Measurements from ENCODE around the gene ZNF543. TPM values are rescaled to one million over a fixed set of nuclear protein-coding genes. Genes with fewer than 3 reads are reported as not detected.

The ZNF543 gene
- polyA plus RNA-seq, 1 donor = 7.0 TPM

DNA sequence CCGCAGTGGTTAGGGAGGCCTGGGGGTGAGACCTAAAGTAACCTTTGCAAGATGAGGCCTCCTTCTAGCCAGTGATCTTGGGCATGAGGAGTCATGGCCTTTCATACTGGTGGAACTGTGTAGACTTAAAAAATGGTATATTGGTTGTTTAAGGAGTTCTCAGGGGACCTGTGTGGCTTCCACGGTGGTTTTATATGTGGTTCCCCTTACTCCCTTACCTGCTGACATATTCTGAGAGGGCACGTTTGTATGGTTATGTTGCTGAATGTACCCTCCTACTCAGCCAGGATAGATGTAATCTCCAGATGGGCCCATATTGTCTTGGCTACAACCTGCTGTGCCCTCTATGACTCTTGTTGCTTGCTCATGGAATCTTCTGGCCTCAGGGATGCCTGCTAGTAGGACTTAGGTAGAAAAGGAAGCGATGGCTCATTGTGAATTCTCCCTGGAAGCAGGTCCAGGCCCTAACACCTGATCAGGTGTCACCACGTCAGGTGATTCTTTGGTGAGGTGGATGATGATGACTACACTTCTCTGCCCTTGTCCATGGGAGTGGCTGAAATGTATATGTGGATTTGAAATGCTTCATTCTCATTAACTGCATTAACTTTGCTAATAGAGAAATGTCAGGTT, 38.1 kb upstream of the ZNF543 start:
- Histone ChIP-seq H3K27ac (ENCODE audit: low read length) (peak overlapping the region; percentile 9), H3K9me3 (ENCODE audit: control insufficient read depth, low read depth, low read length) (no peaks in the 10 kb centered on the region), H3K4me3 (ENCODE audit: low read length) (peak overlapping the region; percentile 0), H3K27me3 (ENCODE audit: control insufficient read depth, insufficient read depth, low read length) (no peaks in the 10 kb centered on the region), H3K4me1 (ENCODE audit: control insufficient read depth, insufficient read depth, low read length) (peaks cover 13% of the 10 kb centered on the region), H3K36me3 (ENCODE audit: control insufficient read depth, insufficient read depth, low read length) (peaks cover 36% of the 10 kb centered on the region)
- peak; percentile 43 to 55 for DNase-seq
- WGBS (ENCODE audit: insufficient coverage, low lambda C conversion rate) = no CpG with 5 or more reads among the region's 5 CpGs

DNA sequence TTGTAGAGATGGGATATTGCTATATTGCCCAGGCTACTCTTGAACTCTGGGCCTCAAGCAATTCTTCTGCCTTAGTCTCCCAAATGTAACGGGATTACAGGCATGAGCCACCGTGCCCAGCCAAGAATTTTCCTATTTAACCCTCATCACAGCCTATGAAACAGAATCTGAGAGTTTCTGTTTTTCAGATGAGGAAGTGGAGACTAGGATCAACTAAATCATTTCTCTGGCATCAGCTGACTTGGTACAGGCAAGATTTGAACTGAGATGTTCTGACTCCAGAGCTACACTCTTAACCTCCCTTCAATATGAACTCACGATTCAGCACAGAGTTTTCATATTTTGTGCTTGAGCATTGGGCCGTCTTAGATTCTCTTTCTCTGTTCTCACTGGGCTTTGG, 31.9 kb upstream of the ZNF543 start:
- H3K27ac ChIP-seq (ENCODE audit: low read length) = no peak overlapping the region
- H3K27me3 ChIP-seq (ENCODE audit: control insufficient read depth, insufficient read depth, low read length) = no peaks in the 10 kb centered on the region
- DNase-seq = no peak
- no peak overlapping the region for H3K4me3 ChIP-seq (ENCODE audit: low read length)
- peaks cover 89% of the 10 kb centered on the region for H3K36me3 ChIP-seq (ENCODE audit: control insufficient read depth, insufficient read depth, low read length)
- H3K9me3 ChIP-seq (ENCODE audit: control insufficient read depth, low read depth, low read length) = peaks cover 16% of the 10 kb centered on the region
- WGBS (ENCODE audit: insufficient coverage, low lambda C conversion rate) = 88% methylated on average over 1 of the region's 4 CpGs
- H3K4me1 ChIP-seq (ENCODE audit: control insufficient read depth, insufficient read depth, low read length) = no peaks in the 10 kb centered on the region

DNA sequence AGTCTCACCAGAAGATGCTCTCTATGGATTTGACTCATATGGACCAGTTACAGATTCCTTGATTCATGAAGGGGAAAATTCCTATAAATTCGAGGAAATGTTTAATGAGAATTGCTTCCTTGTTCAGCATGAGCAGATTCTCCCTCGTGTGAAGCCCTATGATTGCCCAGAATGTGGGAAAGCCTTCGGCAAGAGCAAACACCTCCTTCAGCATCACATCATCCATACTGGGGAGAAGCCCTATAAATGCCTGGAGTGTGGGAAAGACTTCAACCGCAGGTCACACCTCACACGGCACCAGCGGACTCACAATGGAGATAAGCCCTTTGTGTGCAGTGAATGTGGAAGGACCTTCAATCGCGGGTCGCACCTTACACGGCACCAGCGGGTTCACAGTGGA, 29.3 kb upstream of the ZNF543 start:
- H3K27me3 ChIP-seq (ENCODE audit: control insufficient read depth, insufficient read depth, low read length) = no peaks in the 10 kb centered on the region
- peaks cover 79% of the 10 kb centered on the region for H3K36me3 ChIP-seq (ENCODE audit: control insufficient read depth, insufficient read depth, low read length)
- no peak overlapping the region for H3K4me3 ChIP-seq (ENCODE audit: low read length)
- no peaks in the 10 kb centered on the region for H3K4me1 ChIP-seq (ENCODE audit: control insufficient read depth, insufficient read depth, low read length)
- peaks cover 26% of the 10 kb centered on the region for H3K9me3 ChIP-seq (ENCODE audit: control insufficient read depth, low read depth, low read length)
- H3K27ac ChIP-seq (ENCODE audit: low read length) = no peak overlapping the region
- WGBS (ENCODE audit: insufficient coverage, low lambda C conversion rate) = 100% methylated on average over 1 of the region's 11 CpGs
- no peak for DNase-seq

DNA sequence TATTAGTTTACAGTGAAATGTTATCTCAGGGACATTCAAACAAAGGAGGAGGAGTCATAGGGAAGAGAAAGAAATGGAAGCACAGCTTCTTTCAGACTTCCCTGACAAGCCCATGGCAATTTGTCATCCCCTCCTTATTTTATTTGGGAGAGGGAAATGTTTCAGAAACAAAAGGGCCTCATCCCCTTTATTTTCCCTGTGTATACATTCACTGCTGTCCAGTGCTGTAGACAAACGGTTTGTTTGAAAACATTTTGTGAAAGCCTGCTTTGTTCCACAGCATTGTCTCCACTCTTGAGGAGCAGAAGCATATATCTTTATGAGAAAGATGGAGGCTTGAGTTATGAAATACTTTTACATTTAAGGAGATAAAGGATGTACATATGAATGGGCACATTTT, 27.7 kb upstream of the ZNF543 start:
- no peak overlapping the region for H3K27ac ChIP-seq (ENCODE audit: low read length)
- peaks cover 26% of the 10 kb centered on the region for H3K9me3 ChIP-seq (ENCODE audit: control insufficient read depth, low read depth, low read length)
- no peaks in the 10 kb centered on the region for H3K27me3 ChIP-seq (ENCODE audit: control insufficient read depth, insufficient read depth, low read length)
- WGBS (ENCODE audit: insufficient coverage, low lambda C conversion rate) = 86% methylated on average over 1 of the region's 1 CpG
- H3K4me1 ChIP-seq (ENCODE audit: control insufficient read depth, insufficient read depth, low read length) = no peaks in the 10 kb centered on the region
- no peak overlapping the region for H3K4me3 ChIP-seq (ENCODE audit: low read length)
- peaks cover 65% of the 10 kb centered on the region for H3K36me3 ChIP-seq (ENCODE audit: control insufficient read depth, insufficient read depth, low read length)
- no peak for DNase-seq

DNA sequence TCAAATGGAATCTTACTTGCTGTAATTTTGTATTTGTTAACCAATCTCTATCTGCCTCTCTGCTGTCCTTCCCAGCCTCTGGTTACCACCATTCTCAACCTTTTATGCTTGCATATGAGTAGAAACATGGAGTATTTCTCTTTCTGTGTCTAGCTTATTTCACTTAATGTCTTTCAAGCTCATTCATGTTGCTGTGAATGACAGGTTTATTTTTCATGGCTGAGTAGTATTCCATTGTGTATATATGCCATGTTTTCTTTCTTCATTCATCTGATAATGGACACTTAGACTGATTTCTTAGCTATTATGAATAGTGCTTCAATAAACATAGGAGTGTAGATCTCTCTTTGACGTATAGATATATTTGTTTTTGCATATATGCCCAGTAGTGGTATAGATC, 26.6 kb upstream of the ZNF543 start:
- no peak for DNase-seq
- H3K27ac ChIP-seq (ENCODE audit: low read length) = no peak overlapping the region
- H3K27me3 ChIP-seq (ENCODE audit: control insufficient read depth, insufficient read depth, low read length) = no peaks in the 10 kb centered on the region
- peaks cover 26% of the 10 kb centered on the region for H3K9me3 ChIP-seq (ENCODE audit: control insufficient read depth, low read depth, low read length)
- no peaks in the 10 kb centered on the region for H3K4me1 ChIP-seq (ENCODE audit: control insufficient read depth, insufficient read depth, low read length)
- WGBS (ENCODE audit: insufficient coverage, low lambda C conversion rate) = 100% methylated on average over 1 of the region's 1 CpG
- H3K36me3 ChIP-seq (ENCODE audit: control insufficient read depth, insufficient read depth, low read length) = peaks cover 53% of the 10 kb centered on the region
- no peak overlapping the region for H3K4me3 ChIP-seq (ENCODE audit: low read length)

DNA sequence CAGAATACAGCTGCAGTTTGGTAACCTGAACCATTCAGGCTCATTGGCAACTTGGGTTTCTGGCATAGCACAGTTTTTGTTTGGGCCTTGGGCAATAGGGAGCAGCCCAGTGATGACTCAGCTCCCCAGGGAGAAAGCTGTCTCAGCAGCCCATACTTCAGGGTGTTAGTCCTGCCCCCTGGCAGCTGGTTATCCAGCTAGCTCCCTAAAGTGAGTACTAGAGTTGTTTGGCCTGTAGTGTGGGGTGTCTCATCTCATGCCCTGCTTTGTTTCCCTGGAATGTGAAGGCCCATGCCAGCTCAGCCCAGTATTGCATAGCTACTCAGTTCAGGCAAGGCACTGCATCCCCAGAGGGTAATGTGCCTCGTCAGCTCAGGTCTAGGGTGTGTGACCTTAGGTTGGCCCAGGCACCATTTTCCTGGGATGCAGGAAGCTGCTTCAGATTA, 18.2 kb upstream of the ZNF543 start:
- Histone ChIP-seq H3K4me1 (ENCODE audit: control insufficient read depth, insufficient read depth, low read length) (no peaks in the 10 kb centered on the region), H3K4me3 (ENCODE audit: low read length) (no peak overlapping the region), H3K27me3 (ENCODE audit: control insufficient read depth, insufficient read depth, low read length) (no peaks in the 10 kb centered on the region), H3K27ac (ENCODE audit: low read length) (no peak overlapping the region), H3K36me3 (ENCODE audit: control insufficient read depth, insufficient read depth, low read length) (peaks cover 15% of the 10 kb centered on the region), H3K9me3 (ENCODE audit: control insufficient read depth, low read depth, low read length) (no peaks in the 10 kb centered on the region)
- DNase-seq = no peak
- WGBS (ENCODE audit: insufficient coverage, low lambda C conversion rate) = no CpG with 5 or more reads among the region's 1 CpG

DNA sequence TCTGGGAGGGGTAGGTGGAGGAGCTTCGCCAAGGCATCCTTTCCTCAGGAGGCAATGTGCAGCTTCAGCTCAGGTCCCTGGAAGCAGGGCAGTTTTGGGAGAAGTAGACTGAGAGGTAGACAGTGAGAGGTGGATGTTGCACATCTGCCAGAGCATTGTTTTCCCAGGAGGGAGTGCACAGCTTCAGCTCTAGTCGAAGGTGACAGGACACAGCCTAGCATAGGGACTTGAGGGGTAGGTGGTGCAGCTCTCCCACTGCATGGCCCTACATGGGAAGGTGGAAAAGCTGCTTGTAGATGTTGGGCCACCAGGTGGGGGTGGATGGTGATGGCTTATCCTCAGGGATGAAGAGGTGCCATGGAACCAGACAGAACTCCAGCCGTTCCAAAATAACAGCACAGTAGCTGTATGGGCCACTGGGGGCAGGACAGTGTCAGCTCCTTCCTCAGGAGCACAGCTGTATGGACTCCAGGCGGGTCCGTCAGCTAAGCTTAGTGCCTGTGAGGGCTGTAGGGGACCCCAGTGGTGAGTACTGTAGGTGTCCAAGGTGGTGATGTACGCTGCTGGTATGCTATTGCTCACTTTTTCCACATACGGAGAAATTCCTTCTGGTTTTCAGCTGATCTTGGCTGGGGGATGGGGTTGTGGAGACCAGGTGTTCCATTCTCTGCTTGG, 17.4 kb upstream of the ZNF543 start:
- WGBS (ENCODE audit: insufficient coverage, low lambda C conversion rate) = 0% methylated on average over 1 of the region's 7 CpGs
- DNase-seq = no peak
- Histone ChIP-seq H3K9me3 (ENCODE audit: control insufficient read depth, low read depth, low read length) (no peaks in the 10 kb centered on the region), H3K4me3 (ENCODE audit: low read length) (no peak overlapping the region), H3K4me1 (ENCODE audit: control insufficient read depth, insufficient read depth, low read length) (no peaks in the 10 kb centered on the region), H3K27me3 (ENCODE audit: control insufficient read depth, insufficient read depth, low read length) (no peaks in the 10 kb centered on the region), H3K36me3 (ENCODE audit: control insufficient read depth, insufficient read depth, low read length) (peaks cover 15% of the 10 kb centered on the region), H3K27ac (ENCODE audit: low read length) (no peak overlapping the region)

DNA sequence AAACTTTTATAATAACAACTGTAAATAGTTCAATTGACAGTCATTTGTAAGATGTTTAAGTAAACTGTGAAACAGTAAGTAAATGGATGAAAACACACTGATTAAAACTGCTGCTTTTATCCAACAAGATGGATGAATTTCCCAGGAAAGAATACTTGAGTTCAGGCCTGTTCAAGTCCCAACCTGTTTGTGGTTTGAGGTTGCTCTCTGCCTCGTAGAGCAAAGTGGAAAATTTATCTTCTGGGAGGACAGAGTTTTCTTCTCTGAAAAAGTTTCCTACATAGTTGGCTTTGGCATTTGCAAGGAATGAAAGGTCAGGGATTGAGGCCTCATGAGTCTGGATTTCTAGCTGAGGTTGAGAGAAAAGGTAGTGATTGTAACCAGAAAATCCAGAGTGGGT, 15.2 kb upstream of the ZNF543 start:
- H3K27me3 ChIP-seq (ENCODE audit: control insufficient read depth, insufficient read depth, low read length) = no peaks in the 10 kb centered on the region
- no peak overlapping the region for H3K27ac ChIP-seq (ENCODE audit: low read length)
- H3K4me1 ChIP-seq (ENCODE audit: control insufficient read depth, insufficient read depth, low read length) = no peaks in the 10 kb centered on the region
- peaks cover 15% of the 10 kb centered on the region for H3K36me3 ChIP-seq (ENCODE audit: control insufficient read depth, insufficient read depth, low read length)
- DNase-seq = no peak
- no CpG with 5 or more reads among the region's 1 CpG for WGBS (ENCODE audit: insufficient coverage, low lambda C conversion rate)
- no peaks in the 10 kb centered on the region for H3K9me3 ChIP-seq (ENCODE audit: control insufficient read depth, low read depth, low read length)
- no peak overlapping the region for H3K4me3 ChIP-seq (ENCODE audit: low read length)

DNA sequence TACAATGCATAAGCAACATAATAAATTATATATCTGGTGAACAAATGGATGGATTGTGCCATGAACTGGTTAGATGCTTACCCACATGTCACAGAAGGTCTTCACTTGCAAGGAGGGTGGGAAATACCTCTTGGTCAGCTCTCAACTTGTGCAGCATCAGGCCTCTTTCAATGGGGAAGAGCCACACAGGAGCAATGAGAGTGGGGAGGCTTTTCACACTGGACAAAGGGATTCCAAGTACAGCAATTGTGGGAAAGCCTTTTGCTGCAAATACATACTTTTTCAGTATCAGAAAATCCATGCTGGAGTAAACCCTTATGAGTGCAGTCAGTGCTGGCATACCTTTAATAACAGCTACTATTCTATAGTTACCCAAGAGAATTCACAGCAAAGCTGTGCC, 11.8 kb upstream of the ZNF543 start:
- no peak for DNase-seq
- H3K4me3 ChIP-seq (ENCODE audit: low read length) = no peak overlapping the region
- no peak overlapping the region for H3K27ac ChIP-seq (ENCODE audit: low read length)
- no peaks in the 10 kb centered on the region for H3K9me3 ChIP-seq (ENCODE audit: control insufficient read depth, low read depth, low read length)
- peaks cover 3% of the 10 kb centered on the region for H3K36me3 ChIP-seq (ENCODE audit: control insufficient read depth, insufficient read depth, low read length)
- H3K27me3 ChIP-seq (ENCODE audit: control insufficient read depth, insufficient read depth, low read length) = peaks cover 13% of the 10 kb centered on the region
- no peaks in the 10 kb centered on the region for H3K4me1 ChIP-seq (ENCODE audit: control insufficient read depth, insufficient read depth, low read length)

DNA sequence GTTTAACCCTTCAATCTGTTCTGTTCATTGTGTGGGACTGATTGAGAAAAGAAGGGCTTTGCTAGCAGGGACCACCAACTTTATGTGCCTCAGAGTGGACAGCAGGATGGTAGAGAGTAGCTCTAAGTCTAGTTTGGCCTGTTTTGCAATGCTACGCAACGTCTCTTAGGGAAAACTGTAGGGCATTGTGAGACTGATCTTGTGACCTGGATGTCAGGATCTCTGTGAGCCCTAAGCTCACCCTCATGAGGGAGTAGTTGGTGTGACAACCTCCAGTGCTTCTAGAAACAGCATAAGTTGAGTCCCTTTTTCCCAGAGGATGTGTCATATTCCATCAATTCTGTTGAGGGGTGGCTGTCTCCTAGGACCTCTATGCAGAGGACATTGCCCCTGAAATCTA, 9.5 kb upstream of the ZNF543 start:
- Histone ChIP-seq H3K36me3 (ENCODE audit: control insufficient read depth, insufficient read depth, low read length) (no peaks in the 10 kb centered on the region), H3K27ac (ENCODE audit: low read length) (no peak overlapping the region), H3K27me3 (ENCODE audit: control insufficient read depth, insufficient read depth, low read length) (peaks cover 23% of the 10 kb centered on the region), H3K9me3 (ENCODE audit: control insufficient read depth, low read depth, low read length) (no peaks in the 10 kb centered on the region), H3K4me3 (ENCODE audit: low read length) (no peak overlapping the region), H3K4me1 (ENCODE audit: control insufficient read depth, insufficient read depth, low read length) (no peaks in the 10 kb centered on the region)
- no CpG with 5 or more reads among the region's 2 CpGs for WGBS (ENCODE audit: insufficient coverage, low lambda C conversion rate)
- no peak for DNase-seq

DNA sequence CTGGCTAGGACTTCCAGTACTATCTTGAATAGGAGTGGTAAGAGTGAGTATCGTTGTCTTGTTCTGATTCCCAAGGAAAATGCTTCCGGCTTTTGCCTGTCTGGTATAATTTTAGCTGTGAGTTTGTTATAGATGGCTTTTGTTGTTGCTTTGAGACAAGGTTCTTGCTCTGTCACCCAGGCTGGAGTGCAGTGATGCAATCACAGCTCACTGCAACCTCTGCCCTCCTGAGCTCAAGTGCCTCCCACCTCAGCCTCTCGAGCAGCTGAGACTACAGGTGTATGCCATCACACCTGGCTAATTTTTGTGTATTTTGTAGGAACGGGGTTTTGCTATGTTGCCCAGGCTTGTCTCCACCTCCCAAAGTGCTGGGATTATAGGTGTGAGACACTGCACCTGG, 6.1 kb upstream of the ZNF543 start:
- Histone ChIP-seq H3K4me1 (ENCODE audit: control insufficient read depth, insufficient read depth, low read length) (no peaks in the 10 kb centered on the region), H3K27ac (ENCODE audit: low read length) (no peak overlapping the region), H3K27me3 (ENCODE audit: control insufficient read depth, insufficient read depth, low read length) (peaks cover 51% of the 10 kb centered on the region), H3K9me3 (ENCODE audit: control insufficient read depth, low read depth, low read length) (no peaks in the 10 kb centered on the region), H3K4me3 (ENCODE audit: low read length) (no peak overlapping the region), H3K36me3 (ENCODE audit: control insufficient read depth, insufficient read depth, low read length) (no peaks in the 10 kb centered on the region)
- no CpG with 5 or more reads among the region's 4 CpGs for WGBS (ENCODE audit: insufficient coverage, low lambda C conversion rate)
- peak in 1 of 2 donors; percentile 21 for DNase-seq
